Coronary artery (tissue), 2 donors: ENCODE measurements around the gene MGST2.

Experiments
- DNase-seq: peaks from one replicate; pipeline ENCODE4 v3.0.0-alpha.2; 2017; ENCODE audit warnings: low spot score
- H3K27ac ChIP-seq, 2 donors: fragments of 200-600 bp; sonication (generic); one replicate each; pipeline ENCODE4 v1.5.1; 2016 to 2019
- H3K4me3 ChIP-seq: fragments of 200-600 bp; sonication (generic); 2 replicates; pipeline ENCODE4 v1.5.1; 2016; ENCODE audit warnings: mild to moderate bottlenecking, moderate library complexity
- TF ChIP-seq, protein P1 (sequence below): fragments of 200-600 bp; sonication (generic); IDR thresholded peaks from one replicate; pipeline ENCODE4 v1.5.1; 2019; ENCODE audit warnings: antibody characterized with exemption

MGST2 gene

GRCh38 chr4:139736661-139737060 lies 71.0 kb downstream of the MGST2 start:
- TF ChIP-seq, protein P1, sequence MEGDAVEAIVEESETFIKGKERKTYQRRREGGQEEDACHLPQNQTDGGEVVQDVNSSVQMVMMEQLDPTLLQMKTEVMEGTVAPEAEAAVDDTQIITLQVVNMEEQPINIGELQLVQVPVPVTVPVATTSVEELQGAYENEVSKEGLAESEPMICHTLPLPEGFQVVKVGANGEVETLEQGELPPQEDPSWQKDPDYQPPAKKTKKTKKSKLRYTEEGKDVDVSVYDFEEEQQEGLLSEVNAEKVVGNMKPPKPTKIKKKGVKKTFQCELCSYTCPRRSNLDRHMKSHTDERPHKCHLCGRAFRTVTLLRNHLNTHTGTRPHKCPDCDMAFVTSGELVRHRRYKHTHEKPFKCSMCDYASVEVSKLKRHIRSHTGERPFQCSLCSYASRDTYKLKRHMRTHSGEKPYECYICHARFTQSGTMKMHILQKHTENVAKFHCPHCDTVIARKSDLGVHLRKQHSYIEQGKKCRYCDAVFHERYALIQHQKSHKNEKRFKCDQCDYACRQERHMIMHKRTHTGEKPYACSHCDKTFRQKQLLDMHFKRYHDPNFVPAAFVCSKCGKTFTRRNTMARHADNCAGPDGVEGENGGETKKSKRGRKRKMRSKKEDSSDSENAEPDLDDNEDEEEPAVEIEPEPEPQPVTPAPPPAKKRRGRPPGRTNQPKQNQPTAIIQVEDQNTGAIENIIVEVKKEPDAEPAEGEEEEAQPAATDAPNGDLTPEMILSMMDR: no peak
- DNase-seq: no peak
- Histone ChIP-seq H3K27ac (peak overlapping the region; percentile 84 to 87), H3K4me3 (no peak overlapping the region)

DNA sequence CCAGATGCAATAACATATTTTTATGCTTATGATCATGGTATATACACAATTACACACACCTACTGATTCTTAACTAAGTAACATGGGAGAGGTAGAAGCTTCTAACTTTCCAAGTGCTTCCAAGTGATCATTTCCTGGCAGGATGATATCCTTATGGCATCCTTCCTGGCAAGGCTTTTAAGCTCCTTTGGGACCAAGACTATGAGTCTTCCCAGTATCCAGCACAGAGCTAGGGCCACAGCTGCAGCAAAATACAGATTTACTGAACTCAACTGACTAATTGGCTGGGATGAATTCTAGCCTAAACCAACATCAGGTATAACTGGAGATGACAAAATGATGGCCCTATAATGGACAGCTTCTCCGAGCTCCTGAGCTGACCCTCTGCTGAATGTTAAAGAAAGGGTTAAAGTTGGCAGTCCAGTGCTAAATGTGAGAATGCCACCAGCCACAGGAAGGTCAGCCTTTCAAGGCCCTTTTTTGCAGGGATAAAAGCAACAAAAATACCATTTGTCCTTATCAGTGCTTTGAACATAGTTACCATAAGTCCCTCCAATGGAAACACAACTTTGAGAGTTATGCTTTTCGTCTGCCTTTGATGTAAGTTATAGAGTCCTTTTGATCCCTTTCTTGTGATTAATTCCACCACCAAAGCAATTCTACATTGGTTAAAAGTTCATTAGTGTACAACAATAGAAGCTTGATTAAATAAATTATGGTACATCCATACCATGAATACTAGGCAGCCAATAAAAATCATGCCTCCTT lies 73.4 kb downstream of the MGST2 start:
- TF ChIP-seq, protein P1: no peak
- Histone ChIP-seq H3K27ac (peak overlapping the region in 1 of 2 donors; percentile 63), H3K4me3 (no peak overlapping the region)
- no peak for DNase-seq

GRCh38 chr4:139740121-139740520 lies 74.5 kb downstream of the MGST2 start:
- H3K4me3 ChIP-seq: peak overlapping the region; percentile 51
- no peak for DNase-seq
- TF ChIP-seq, protein P1: no peak
- peak overlapping the region; percentile 63 to 88 for H3K27ac ChIP-seq

DNA sequence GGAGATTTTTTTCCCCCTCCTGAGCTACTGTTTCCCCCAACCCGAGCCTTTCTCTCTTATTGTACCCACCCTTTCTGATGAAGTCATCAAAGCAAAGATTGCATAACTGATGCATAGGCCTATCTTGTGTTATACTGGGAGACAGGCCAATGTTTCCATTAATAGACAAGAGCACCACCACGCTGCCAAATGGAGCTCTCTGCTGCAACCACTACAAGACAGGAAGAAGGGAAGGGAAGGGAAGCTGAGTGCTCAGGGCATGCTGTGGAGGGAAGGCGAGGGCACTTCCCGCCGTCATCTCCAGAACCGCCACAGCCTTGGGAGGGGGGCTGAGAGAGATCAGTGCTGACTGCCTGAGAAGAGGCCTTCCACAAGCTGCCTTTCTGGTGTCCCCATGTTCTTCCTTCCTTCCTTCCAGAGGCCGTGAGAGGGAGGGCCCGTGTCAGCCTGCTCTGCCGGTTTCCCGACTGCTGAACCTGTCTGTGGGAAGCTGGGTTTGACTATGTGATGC lies 75.0 kb downstream of the MGST2 start:
- H3K4me3 ChIP-seq: peak overlapping the region; percentile 51
- peak overlapping the region; percentile 63 to 88 for H3K27ac ChIP-seq
- TF ChIP-seq, protein P1: no peak

DNA sequence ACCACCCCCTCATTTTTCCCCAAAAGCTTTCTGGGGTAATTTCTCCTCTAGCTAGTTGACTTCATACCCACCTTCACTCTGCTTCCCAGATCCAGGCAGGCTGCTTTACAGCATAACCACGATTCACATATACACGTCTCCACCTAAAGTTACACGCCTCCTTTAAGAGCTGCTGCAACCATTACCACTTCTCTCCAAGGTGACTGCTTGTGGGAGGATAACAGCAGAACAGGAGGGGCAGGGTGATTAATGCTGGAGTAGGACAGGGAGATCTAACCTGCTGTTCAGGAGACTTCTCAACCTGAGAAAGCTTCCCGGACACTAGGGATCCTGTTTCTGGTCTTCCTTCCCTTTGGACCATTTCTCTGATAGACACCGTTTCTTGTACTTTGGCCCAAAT lies 77.4 kb downstream of the MGST2 start:
- no peak overlapping the region for H3K27ac ChIP-seq
- H3K4me3 ChIP-seq: no peak overlapping the region
- no peak for DNase-seq
- TF ChIP-seq, protein P1: no peak

More for the DNA sequence above, 75.0 kb downstream of the MGST2 start:
- DNase-seq: peak; percentile 87

DNA sequence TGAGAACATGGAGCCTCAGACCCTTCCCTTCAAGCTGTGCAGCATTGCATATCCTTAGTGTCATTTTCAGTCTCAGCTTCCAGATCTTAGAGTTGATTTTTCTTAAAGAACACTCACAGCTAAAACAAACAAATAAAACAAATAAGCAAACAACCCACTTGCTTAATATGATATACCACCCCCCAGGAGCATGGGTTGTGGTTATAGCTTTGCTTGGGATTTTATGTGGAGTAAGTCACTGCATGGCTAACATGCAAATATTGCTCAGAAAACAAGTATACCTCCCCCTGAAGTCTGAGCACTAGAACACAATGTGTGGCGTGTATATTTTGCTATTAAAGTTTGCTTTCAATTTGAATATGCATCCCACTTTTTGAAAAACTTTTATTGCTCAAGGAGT lies 78.6 kb downstream of the MGST2 start:
- Histone ChIP-seq H3K27ac (no peak overlapping the region), H3K4me3 (no peak overlapping the region)
- TF ChIP-seq, protein P1: no peak
- DNase-seq: no peak

- H3K4me3 ChIP-seq: no peak overlapping the region
- no peak overlapping the region for H3K27ac ChIP-seq
- DNase-seq: no peak
- TF ChIP-seq, protein P1: no peak
Observed at GRCh38 chr4:139745111-139745639, 79.6 kb downstream of the MGST2 start.
